GM19238 (cell line): ENCODE measurements around the gene ERMARD.

Experiments
- DNase-seq: peaks from one replicate; pipeline ENCODE4 v3.0.0; 2011; ENCODE audit warnings: low spot score; ENCODE audit not compliant: insufficient read length

ERMARD gene

DNA sequence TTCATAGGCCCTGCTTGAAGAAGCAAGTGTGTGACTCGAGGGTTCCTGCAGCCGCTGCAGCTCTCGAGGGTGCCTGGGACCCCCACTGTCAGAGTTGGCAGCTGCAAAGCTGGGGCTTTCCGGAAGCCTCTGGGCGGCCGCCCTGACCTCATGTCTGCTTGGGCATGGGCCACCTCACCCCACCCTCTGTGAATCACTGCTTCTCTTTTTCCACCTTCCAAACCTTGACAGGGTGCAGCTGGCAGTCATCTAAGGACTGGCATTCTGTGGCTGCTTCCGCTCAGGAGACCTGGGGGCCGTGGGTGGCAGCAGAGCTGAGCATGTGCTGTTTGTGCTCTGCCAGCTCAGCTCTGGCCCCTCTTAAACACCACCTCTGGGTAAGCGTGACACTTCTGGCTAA, 32.0 kb downstream of the ERMARD start:
- no peak for DNase-seq

GRCh38 chr6:169783971-169784820, 32.8 kb downstream of the ERMARD start:
- DNase-seq, result no peak

- DNase-seq, result no peak
These were observed 33.5 kb downstream of the ERMARD start for GRCh38 chr6:169784821-169785340.

DNA sequence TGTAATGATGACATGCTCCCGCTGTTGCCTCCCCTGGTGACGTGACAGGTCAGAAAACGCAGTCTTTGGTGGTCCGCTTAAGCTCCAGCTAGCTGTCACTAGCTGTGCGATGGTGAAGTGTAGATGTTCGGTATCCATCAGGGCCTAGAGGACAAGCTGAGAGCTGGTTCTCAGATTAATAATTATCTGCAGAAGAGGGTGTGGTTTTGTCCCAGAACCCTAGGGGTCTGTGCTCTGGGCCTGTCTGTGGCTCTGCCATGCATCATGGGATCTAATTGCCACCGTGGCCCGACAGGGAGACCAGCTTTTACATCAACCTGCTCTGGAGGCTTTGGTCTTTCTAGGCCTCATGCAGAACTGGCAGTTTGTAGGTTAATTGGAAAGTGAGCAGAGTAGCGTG, 34.1 kb downstream of the ERMARD start:
- DNase-seq, result no peak

DNA sequence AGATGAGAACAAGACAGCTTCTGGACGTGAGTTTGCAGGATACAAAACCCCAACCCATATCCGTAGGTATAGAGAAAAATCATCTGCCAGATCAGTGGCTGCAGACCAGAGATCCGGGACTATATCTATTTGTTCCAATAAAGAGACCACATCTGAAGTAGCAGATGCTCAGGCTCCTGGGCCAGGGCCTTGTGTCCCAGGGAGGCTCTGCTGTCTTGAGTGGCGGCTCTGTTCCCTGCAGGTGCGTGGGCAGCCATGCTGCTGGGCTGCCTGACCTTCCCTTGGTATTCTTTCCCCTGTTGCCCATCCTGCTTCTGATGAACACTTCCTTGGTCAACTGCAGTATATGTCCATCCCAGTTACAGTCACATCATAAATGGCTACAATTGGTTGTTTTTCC, 34.9 kb downstream of the ERMARD start:
- DNase-seq, result no peak

- no peak for DNase-seq
These were observed 36.4 kb downstream of the ERMARD start for GRCh38 chr6:169787797-169788196.

DNA sequence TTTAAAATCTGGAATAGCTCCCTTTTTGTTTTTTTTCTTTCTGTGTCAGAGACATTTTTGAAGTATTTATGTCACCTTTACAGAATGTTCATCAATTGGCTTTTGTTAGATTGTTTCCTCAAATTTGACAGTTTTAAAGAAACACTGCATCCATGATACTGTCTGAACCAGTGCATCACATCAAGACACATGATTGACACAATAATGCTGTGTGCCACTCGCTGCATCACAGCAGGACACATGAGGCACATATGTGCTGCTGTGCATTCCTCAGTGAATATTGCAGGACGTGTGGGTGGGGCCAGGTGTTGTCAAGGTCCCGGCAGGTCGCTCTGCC, 37.4 kb downstream of the ERMARD start:
- no peak for DNase-seq

DNA sequence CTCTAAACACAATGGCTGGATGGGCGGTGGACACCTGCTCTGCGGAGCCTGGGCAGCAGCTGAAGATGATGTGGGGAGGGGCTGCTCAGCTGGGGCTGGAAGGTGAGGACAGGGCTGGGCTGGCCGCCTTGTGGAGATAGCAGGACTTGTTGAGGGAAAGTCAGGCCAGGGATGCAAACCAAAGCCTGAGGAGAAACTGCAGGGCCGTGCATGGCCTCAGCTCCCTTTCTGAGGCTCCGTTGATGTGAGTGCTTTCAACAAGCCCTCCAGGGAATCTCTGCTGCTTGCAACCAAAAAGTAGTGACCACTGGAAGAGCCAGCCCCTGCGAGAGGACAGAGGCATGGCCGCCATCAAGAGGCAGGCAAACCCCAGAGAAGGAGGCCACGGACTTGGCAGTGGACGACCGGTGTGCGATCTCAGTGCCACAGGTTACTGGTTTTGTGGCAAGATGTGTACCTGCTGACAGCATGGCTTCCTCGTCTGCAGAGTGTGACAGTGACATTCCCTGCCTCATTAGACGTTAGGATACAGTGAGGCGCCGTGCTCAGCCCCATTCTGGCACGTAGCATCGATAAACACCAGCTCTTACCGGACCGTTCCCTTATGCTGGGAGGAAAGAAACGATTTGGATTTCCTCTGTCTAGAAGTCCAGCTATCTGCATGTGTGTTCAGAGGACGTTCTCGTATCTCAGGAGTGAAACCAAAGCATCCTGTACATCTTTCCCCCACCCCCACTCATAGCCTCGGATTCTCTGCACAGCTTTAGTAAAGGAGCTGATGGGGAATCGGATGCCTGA, 37.9 kb downstream of the ERMARD start:
- DNase-seq, result no peak

GRCh38 chr6:169789944-169790927, 38.8 kb downstream of the ERMARD start:
- peak; percentile 78 for DNase-seq

- no peak for DNase-seq
These were observed 40.3 kb downstream of the ERMARD start for GRCh38 chr6:169791721-169792131.

DNA sequence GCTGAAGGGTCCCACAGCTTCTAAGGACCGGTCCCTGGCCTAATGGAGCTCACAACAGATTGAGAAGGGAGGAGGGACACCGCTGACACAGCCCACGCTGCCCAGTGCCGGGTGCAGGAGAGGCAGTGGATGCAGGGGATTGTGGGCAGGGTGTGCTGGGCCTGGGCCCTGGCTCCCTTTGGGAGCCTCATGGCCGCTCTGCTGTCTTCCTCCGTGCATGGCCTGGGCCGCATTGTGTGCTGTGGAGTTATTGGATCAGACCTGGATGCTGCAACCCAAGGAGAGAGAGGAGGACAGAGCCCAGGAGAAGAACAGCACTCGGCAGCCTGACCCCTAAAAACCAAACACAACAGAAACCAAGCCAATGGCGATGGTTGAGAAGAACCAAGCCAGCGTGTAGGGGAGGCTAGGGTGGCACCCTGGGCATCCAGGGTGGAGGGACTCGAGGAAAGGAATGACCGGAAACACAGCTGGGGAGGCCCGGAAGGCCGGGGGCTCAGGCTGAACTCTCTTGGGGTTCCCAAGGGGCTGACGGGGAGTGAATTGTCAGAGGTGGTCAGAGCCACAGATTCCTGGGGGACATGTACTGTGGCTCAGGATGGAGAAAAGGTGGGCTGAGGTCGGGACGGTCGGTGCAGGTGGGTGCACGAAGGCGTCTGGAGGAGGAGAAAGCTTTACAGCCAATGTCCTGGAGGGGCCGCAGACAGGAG, 41.0 kb downstream of the ERMARD start:
- no peak for DNase-seq

- DNase-seq, result no peak
These were observed 42.0 kb downstream of the ERMARD start for GRCh38 chr6:169793408-169793807.

GRCh38 chr6:169794317-169795055, 43.1 kb downstream of the ERMARD start:
- no peak for DNase-seq

DNA sequence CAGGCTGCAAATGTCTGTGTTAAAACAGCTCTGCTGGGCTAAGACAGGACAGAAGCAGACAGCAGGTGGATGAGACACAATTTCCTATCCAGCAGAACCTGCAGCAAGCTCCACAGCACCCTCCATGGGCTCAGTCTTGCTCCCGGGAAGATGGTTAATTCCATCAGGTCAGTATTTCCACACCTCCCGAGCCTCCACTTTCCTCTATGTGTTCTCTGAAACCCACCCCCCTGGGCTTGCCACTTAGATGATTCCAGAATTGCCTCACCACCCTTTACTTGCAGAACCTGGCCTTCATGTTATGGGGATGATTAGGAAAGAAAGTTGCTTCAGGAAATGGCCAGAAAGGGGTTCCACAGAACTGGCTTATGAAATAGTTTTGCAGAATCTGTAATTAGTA, 43.8 kb downstream of the ERMARD start:
- DNase-seq, result no peak

DNA sequence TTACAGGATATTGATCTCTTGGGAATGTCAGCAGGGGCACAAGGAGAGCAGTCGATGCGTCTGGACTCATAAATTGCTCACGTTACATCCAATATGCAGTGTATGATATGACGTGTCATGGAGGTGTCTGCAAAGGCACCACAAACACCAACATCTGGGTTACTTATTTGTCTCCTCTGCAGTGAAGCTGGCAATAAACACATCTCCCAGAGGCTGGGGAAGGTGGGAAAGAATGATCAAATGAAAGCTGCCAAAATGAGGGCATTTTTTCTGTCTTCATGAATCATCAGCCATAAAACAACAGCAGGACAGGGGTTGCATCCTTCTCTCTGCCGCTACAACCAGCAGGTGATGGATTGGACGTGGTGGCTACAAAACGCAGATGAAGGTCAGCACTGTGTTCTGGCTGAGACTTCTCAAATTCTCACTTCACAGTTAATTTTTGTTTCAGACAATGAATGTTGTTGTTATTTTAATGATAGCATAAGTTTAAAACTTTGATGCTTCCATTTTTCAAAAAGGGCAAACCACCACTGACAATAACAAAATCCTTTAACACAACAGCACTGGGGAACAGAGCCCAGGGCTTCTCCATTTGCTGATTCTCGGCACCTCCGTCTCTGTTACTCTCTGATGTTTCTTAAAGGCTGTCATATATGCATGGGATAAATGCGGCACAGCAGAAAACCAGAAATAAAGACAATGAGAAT, 47.5 kb downstream of the ERMARD start:
- DNase-seq, result no peak

GRCh38 chr6:169799474-169799926, 48.1 kb downstream of the ERMARD start:
- DNase-seq, result no peak

DNA sequence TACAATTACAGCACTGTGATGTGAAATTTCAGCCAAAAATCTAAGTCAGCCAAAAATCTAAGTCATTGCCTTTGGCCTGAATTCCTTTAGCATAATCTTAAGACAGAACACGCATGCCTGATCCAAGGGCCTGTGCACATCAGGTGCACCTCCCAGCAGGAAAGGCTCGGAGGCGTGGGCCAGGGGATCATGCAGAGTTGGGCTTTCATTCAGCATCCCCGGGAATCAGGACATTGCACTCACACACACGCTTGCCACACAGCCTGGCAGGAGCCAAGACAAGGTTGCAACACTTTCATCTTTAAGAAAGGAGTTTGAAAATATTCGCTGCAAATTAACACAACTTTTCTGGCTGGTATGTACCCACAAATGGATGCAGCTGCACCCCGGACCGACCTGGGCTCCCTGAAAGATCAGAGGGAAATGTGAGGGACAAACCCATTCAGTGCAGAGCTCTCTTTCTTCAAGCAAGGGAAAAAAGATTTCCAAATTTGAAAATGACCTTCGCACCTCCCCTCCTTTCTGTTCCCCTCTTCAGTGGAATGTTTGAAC, 48.8 kb downstream of the ERMARD start:
- no peak for DNase-seq

GRCh38 chr6:169800668-169801395, 49.4 kb downstream of the ERMARD start:
- DNase-seq, result no peak
